Measurements from ENCODE around the gene LIMS2. TPM values are rescaled to one million over a fixed set of nuclear protein-coding genes. Genes with fewer than 3 reads are reported as not detected.

The LIMS2 gene
- total and polyA plus RNA-seq, 2 experiments from 2014 or later: 1.6 to 3.5 TPM

GRCh38 chr2:127592761-127593227 lies 82.5 kb downstream of the LIMS2 start (continued):
- TF ChIP-seq ZNF462 (CRISPR knock-in tag; IDR thresholded peaks at IDR 0.05): no peak
- no peak for TF ChIP-seq STAT1 (IDR thresholded peaks at IDR 0.05; ENCODE audit: unreplicated experiment)
- TF ChIP-seq REST (IDR thresholded peaks at IDR 0.05; ENCODE audit: unreplicated experiment): no peak
- no peak for TF ChIP-seq ZNF114 (CRISPR knock-in tag; IDR thresholded peaks at IDR 0.05)
- TF ChIP-seq JUNB (IDR thresholded peaks at IDR 0.05; ENCODE audit: unreplicated experiment): no peak
